OCI-LY3 (cell line): ENCODE results near the gene SPSB3.

Source experiments
- CTCF ChIP-seq: fragments of 200-600, 300-600 bp; sonication (generic); IDR thresholded peaks from 2 replicates; pipeline ENCODE4 v1.5.1; 2014; ENCODE audit warnings: antibody characterized with exemption, low read length, low read depth
- EZH2phosphoT487 ChIP-seq: fragments of 200-600 bp; shearing (Covaris generic); IDR thresholded peaks from 2 replicates; pipeline ENCODE4 v1.6.1; 2018; ENCODE audit warnings: antibody characterized with exemption, mixed run types, low read depth

GRCh38 chr16:1767116-1767994, 15.0 kb downstream of the SPSB3 start:
- TF ChIP-seq CTCF: no peak
- no peak for TF ChIP-seq EZH2phosphoT487
